GM19438 (cell line): ENCODE results near the gene CRLF3.
"Not testable (repeated sequence)": the region's sequence is repeated elsewhere in the genome, so short reads cannot be mapped to it uniquely, and the experiment has no call there.

Experiments used
- ATAC-seq: cut with Tn5 transposase; IDR thresholded peaks from one replicate; pipeline ENCODE4 v1.9.1; 2021; ENCODE audit warnings: low read depth; ENCODE audit not compliant: unreplicated experiment

Gene CRLF3

GRCh38 chr17:30814860-30815259 is 9.6 kb downstream of the CRLF3 start:
- not testable (repeated sequence) for ATAC-seq

- ATAC-seq, result not testable (repeated sequence)
Measured at GRCh38 chr17:30814236-30814635, 10.3 kb downstream of the CRLF3 start.

DNA sequence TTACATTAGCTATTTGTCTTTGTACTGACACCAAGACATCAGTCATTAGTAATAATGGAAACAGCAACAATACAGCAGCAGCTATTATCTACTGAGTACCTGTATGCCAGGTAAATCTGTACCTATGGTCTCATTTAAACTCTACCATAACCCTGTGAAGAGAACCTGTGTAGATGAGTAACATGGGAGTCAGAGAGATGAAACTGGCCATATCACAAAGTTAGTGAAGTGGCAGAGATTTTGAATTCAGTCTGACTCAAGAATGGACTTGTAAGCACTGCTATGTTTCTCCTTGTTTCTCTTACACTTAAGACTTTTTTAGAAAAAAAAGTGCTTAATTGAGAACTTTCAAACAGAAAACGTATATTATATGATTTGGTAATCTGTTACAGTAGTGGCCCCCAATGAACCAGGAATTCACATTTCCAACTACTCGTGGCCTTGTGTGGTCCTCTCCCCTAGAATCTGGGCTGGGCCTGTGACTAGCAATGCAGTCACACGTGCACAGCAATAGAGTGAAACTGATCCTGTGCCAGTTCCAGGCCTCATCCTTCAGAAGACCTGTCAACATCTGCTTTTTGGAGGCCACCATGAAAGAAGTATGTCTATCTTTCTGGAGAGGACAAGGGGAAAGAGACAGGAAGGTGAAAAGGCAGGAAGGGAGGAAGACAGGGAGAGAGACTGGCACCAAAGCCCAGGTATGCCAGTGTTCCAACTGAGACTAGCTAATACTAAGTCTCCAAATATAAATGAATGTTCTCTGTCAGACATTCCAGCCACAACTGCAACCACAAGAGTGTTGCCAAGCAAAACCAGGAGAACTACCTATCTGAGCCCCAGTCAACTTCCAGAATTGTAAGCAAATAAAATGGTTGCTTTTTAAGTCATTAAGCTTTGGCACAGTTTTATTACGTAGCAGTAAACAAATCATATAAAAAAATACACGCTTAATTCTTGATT is 12.0 kb downstream of the CRLF3 start:
- ATAC-seq, result no peak

DNA sequence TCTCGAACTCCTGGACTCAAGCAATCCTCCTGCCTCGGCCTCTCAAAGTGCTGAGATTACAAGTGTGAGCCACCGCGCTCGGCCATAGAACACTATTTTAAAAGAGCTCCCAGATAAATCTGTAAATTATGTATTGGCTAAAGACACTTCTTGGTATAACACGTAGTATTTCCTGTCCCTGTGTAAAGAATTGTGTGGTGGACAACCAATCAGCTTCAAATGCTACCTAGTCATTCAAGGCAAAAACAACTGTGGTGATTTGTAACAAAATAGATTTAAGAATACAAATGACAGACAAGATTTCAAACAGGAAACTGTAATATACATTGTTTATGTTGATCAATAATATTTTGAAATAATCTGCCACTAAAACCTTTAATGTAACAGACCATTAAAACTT is 14.6 kb downstream of the CRLF3 start:
- no peak for ATAC-seq

DNA sequence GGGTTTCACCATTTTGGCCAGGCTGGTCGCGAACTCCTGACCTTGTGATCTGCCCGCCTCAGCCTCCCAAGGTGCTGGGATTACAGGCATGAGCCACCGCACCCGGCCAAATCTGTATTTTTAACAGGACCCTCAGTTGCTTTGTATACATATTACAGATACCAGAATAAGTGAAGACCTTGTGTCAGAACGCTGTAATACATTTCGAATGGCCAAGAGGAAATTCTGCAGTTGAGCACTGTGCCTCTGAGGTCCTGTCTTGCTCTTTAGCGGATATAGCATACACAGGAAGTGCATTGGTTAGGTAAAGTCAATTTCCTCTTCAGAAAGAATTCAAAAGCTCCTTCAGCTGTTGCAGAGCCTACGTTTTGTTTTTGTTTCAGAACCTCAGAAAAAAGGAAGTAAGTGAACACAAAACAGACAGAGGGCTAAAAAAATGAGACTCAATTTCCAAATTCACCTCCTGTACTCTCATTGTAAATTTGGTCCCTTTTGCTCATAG is 15.7 kb downstream of the CRLF3 start:
- ATAC-seq, result peak; percentile 84

GRCh38 chr17:30807896-30808295 is 16.6 kb downstream of the CRLF3 start:
- ATAC-seq, result no peak

- no peak for ATAC-seq
Measured at GRCh38 chr17:30805944-30806456, 18.5 kb downstream of the CRLF3 start.

- no peak for ATAC-seq
Measured at GRCh38 chr17:30801671-30802070, 22.8 kb downstream of the CRLF3 start.

DNA sequence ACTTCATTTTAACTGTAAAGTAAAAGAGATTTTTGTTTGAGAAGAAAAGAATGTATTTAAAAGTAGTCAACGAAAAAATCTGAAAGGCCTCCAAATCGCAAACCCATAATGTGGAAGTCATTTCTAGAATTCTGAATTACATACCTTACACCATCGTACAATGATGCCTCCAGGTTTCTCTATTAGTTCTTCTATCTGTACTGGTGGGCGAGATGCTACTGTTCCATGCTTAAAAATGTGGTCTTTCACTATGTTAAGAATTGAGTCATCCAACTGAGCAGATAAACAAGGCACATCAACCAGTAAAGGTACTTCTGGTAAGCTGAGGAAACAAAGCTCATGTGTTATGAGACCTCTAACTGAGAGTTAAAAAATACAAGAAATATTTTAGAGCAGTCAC is 28.5 kb downstream of the CRLF3 start:
- ATAC-seq, result no peak

- ATAC-seq, result no peak
Measured at GRCh38 chr17:30794372-30794771, 30.1 kb downstream of the CRLF3 start.

GRCh38 chr17:30793282-30793977 is 31.1 kb downstream of the CRLF3 start:
- no peak for ATAC-seq

GRCh38 chr17:30790279-30790678 is 34.2 kb downstream of the CRLF3 start:
- no peak for ATAC-seq

- ATAC-seq, result no peak
Measured at GRCh38 chr17:30788918-30789317, 35.6 kb downstream of the CRLF3 start.

GRCh38 chr17:30782206-30782605 is 42.3 kb downstream of the CRLF3 start:
- ATAC-seq, result no peak

DNA sequence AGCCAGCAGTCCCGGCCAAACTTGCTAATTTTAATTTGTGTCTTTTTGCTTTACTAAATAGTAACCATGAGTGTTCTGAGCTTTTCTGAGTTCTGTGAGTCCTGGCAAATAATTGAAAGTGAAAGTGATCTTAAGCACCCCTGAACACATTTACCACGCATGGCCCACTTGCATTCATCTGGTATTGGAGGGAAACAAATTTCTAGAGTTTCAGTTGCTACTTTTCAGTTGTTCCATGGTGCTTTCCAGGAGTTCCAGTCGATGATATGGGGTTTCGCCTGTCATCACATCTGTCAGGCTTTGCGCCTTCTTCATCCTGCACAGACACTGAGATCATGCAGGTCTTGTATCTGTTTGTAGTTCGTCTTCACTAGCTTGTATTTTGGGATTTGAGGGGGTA is 44.1 kb downstream of the CRLF3 start:
- ATAC-seq, result no peak

DNA sequence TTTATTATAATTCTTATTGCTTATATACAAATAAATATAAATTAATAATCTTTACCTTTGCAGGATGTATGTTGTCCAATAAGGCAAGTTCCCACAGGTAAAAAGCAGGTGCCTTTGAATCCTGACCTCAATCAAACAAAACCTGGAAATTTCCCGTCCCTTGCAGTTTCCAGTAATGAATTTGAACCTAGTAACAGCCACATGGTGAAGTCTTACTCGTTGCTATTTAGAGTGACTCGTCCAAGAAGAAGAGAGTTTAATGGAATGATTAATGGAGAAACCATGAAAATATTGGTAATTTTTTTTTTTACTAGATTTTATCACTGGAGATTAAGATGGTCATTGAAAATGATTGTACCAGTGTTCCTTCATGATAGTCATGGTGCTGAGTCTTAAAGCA is 55.7 kb downstream of the CRLF3 start:
- not testable (repeated sequence) for ATAC-seq

DNA sequence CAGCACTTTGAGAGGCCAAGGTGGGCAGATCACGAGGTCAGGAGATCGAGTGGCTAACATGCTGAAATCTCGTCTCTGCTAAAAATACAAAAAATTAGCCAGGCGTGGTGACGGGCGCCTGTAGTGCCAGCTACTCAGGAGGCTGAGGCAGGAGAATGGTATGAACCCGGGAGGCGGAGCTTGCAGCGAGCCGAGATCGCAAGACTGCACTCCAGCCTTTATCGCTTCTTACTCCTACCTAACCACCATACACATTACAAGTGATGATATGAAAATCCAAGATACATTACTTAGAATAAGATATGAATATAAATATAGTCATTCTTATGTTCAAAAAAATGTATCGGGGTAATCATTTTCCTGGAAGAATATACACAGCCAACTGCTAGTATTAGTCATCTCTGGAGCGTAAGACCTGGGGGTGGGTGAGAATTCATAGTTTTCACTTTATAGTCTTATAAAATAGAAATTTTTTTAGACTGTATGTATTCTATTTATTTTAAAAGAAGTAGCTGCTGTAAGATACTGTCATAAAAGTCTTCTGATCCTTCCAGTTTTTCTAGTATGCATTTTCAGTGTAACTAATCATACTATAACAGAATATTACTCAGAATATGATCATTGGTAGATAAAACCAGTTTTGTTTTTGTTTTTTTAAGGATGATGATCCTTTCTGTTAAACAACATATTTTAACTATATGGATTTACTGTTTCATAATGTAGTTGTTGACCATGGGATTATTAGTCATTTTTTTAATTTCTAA is 56.7 kb downstream of the CRLF3 start:
- ATAC-seq, result not testable (repeated sequence)

DNA sequence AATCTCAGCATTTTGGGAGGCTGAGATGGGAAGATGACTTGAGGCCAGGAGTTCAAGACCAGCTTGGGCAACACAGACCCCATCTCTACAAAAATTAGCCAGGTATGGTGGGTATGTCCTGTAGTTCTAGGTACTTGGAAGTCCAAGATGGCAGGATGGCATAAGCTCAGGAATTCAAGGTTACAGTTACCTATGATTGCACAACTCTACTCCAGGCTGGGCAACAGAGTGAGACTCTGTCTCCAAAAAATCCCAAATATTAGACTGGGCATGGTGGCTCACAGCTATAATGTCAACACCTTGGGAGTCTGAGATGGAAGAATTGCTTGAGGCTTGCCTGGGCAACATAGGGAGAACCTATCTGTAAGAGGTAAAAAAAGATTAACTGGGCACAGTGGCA is 63.4 kb downstream of the CRLF3 start:
- no peak for ATAC-seq

DNA sequence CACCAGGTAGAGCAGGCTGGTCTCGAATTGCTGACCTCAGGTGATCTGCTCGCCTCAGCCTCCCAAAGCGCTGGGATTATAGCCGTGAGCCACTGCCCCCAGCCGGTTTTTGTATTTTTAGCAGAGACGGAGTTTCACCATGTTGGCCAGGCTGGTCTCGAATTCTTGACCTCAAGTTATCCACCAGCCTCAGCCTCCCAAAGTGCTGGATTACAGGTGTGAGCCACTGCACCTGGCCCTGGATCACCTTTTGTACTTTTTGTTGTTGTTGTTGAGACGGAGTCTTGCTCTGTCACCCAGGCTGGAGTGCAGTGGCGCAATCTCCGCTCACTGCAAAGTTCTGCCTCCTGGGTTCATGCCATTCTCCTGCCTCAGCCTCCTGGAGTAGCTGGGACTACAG is 71.2 kb downstream of the CRLF3 start:
- ATAC-seq, result not testable (repeated sequence)

DNA sequence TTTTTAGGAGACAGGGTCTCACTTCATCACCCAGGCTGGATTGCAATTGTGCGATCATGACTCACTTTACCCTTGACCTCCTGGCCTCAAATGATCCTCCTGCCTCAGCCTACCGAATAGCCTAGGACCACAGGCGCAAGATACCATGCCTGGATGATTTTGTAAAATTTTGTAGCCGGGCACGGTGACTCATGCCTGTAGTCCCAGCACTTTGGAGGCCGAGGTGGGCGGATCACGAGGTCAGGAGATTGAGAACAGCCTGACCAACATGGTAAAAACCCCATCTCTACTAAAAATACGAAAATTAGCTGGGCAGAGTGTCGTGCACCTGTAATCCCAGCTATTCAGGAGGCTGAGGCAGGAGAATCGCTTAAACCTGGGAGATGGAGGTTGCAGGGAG is 73.5 kb downstream of the CRLF3 start:
- ATAC-seq, result not testable (repeated sequence)

DNA sequence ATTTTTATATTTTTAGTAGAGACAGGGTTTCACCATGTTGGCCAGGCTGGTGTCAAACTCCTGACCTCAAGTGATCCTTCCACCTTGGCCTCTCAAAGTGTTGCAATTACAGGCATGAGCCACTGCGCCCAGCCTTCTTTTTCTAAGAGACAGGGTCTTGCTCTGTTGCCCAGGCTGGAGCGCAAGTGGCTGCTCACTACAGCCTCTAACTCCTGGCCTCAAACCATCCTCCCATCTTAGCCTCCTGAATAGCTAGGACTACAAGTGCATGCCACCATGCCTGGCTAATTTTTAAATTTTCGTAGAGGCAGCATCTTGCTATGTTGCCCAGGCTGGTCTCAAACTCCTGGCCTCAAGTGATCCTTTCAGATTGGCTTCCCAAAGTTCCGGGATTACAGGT is 76.9 kb downstream of the CRLF3 start:
- not testable (repeated sequence) for ATAC-seq
